IgD-negative memory B cell (primary cell): Measurements from ENCODE around the gene FBXO40. TPM values are rescaled to one million over a fixed set of nuclear protein-coding genes. Genes with fewer than 3 reads are reported as not detected.
A peak's percentile ranks its signal among the peaks of the same experiment; 100 is the strongest.

ENCODE experiments used
- H3K27ac Mint-ChIP-seq, 3 donors: one replicate each; pipeline ENCODE4 v1.8.0; 2020 to 2022; ENCODE audit warnings: mild to moderate bottlenecking in 3 of 3, mixed read lengths in 3 of 3, moderate library complexity in 1 of 3
- H3K27me3 Mint-ChIP-seq: one replicate; pipeline ENCODE4 v1.8.0; 2021; ENCODE audit warnings: mixed read lengths
- H3K36me3 Mint-ChIP-seq: one replicate; pipeline ENCODE4 v1.8.0; 2020; ENCODE audit warnings: mild to moderate bottlenecking, mixed read lengths
- H3K4me1 Mint-ChIP-seq, 3 donors: one replicate each; pipeline ENCODE4 v1.8.0; 2020 to 2022; ENCODE audit warnings: mixed read lengths in 3 of 3, mild to moderate bottlenecking in 1 of 3
- H3K4me3 Mint-ChIP-seq, 4 donors: one replicate each; pipeline ENCODE4 v1.8.0; 2020 to 2022; ENCODE audit warnings: mild to moderate bottlenecking in 4 of 4, mixed read lengths in 4 of 4, moderate library complexity in 3 of 4
- H3K9me3 Mint-ChIP-seq, 3 donors: one replicate each; pipeline ENCODE4 v1.8.0; 2020 to 2021; ENCODE audit warnings: mixed read lengths in 3 of 3, mild to moderate bottlenecking in 1 of 3
- polyA plus RNA-seq: library from polyadenylated mRNA; unstranded; fragments of 300-500 nt; fragmentation: Illumina TruSeq; gene quantifications from one replicate; pipeline ENCODE4 v1.2.3, GENCODE V29; 2021

FBXO40 gene
- polyA plus RNA-seq, 1 donor from 2014 or later, result 0.18 TPM

DNA sequence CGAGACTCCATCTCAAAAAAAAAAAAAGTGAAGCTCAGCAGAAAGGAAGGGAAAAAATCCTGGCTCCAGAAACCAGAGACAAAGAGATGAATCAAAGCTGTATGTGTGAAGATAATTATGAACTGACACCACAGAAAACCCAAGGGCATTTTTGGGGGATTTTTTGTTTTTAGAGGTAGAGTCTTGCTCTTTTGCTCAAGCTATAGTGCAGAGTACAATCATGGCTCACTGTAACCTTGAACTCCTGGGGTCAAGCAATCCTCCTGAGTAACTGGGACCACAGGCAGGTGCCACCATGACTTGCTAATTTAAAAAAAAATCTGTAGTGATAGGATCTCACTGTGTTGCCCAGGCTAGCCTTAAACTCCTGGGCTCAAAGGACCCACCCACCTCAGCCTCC, 44.7 kb downstream of the FBXO40 start:
- Mint-ChIP-seq H3K4me1 (no peaks in the 10 kb centered on the region), H3K9me3 (no peaks in the 10 kb centered on the region), H3K36me3 (peaks cover 10% of the 10 kb centered on the region), H3K27me3 (no peaks in the 10 kb centered on the region), H3K27ac (peak overlapping the region in 1 of 3 donors; percentile 74), H3K4me3 (no peak overlapping the region)

- Mint-ChIP-seq H3K4me3 (no peak overlapping the region), H3K4me1 (peaks cover 0 to 1% (median 0%) of the 10 kb centered on the region in 3 donors), H3K27me3 (no peaks in the 10 kb centered on the region), H3K36me3 (peaks cover 12% of the 10 kb centered on the region), H3K27ac (no peak overlapping the region), H3K9me3 (no peaks in the 10 kb centered on the region)
These were observed 47.9 kb downstream of the FBXO40 start for GRCh38 chr3:121641127-121641526.

GRCh38 chr3:121642601-121643314, 49.6 kb downstream of the FBXO40 start:
- no peak overlapping the region for H3K27ac Mint-ChIP-seq
- H3K4me1 Mint-ChIP-seq, result peaks cover 0 to 1% (median 0%) of the 10 kb centered on the region in 3 donors
- no peak overlapping the region for H3K4me3 Mint-ChIP-seq
- H3K36me3 Mint-ChIP-seq, result peaks cover 12% of the 10 kb centered on the region
- H3K9me3 Mint-ChIP-seq, result no peaks in the 10 kb centered on the region
- no peaks in the 10 kb centered on the region for H3K27me3 Mint-ChIP-seq

DNA sequence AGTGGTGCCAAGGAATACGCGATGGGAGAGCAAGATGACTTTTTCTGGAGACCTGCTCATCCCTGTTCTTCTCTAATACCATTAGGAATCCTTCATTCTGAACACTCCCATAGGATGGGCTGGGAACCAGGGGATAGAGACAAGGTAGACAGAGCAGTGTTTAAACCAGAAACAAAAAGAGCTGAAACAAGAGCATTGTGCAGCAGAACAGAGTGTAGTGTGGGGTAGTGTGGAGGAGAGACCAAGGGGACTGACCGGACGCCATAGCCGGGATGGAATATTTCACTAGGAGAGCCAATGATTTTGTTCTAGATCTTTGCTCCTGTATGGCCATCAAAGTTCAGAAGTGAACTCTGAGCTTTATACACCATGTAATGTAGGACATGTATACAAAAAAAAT, 51.9 kb downstream of the FBXO40 start:
- Mint-ChIP-seq H3K9me3 (no peaks in the 10 kb centered on the region), H3K4me3 (no peak overlapping the region), H3K27ac (no peak overlapping the region), H3K4me1 (peaks cover 0 to 1% (median under 1%) of the 10 kb centered on the region in 3 donors), H3K27me3 (no peaks in the 10 kb centered on the region), H3K36me3 (peaks cover 8% of the 10 kb centered on the region)

DNA sequence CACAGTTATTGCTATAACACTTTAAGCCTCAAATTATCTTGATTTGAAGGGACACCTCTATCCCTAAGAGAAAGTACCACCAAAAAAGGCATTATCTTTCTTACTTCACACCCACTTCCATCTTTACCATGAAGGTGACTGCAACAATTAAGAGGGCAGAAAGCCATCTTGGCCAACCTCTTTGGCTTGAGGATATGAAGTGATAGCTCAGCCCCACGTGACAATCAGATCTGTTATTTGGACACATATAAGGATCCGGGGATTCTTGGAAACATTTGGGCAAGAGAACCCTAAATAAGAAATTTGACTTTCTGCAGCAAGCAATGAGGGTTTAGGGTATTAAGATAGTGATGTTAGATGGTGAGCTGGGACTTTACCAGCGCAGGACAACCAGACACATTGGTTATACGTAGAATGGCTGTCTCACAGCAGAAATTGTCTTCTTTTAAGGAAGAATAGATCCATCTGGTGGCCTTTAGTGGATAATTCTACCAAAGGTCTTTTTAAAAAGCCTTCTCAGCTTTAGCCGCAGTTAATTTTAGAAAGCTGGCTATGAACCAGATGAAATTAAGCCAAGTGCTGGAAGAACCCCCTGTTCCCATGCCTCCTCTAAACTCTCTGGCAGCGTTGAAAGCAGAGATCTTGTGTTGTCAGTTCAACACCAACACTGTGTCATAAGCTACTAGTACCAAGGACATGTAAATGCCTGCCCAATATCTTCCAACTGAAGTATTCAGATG, 55.2 kb downstream of the FBXO40 start:
- Mint-ChIP-seq H3K4me1 (peaks cover 13 to 14% (median 13%) of the 10 kb centered on the region in 3 donors), H3K4me3 (peak overlapping the region in 1 of 4 donors; percentile 30), H3K9me3 (no peaks in the 10 kb centered on the region), H3K27ac (peak overlapping the region in 1 of 3 donors; percentile 46), H3K36me3 (peaks cover 5% of the 10 kb centered on the region), H3K27me3 (no peaks in the 10 kb centered on the region)

DNA sequence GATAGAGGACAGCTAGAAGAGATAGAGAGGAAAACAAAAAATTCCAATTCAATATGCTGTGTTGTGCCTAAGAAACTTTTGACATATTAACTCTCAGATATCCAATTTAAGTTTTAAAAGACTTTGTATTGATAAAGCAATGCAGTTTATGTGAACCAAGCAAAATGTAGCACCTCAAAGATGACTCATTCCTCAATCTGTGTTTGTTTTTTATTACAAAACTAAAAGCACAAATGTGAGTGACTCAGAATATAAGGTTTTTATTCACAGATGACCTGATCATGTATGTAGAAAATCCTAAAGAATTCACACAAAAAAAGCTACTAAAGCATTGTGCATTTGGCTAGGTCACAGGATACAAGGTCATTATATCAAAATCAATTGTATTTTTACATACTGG, 56.5 kb downstream of the FBXO40 start:
- Mint-ChIP-seq H3K27me3 (no peaks in the 10 kb centered on the region), H3K4me3 (no peak overlapping the region), H3K36me3 (peaks cover 6% of the 10 kb centered on the region), H3K9me3 (no peaks in the 10 kb centered on the region), H3K27ac (no peak overlapping the region), H3K4me1 (peaks cover 18 to 22% (median 19%) of the 10 kb centered on the region in 3 donors)

GRCh38 chr3:121651684-121652083, 58.5 kb downstream of the FBXO40 start:
- peaks cover 21 to 28% (median 26%) of the 10 kb centered on the region in 3 donors for H3K4me1 Mint-ChIP-seq
- no peak overlapping the region for H3K4me3 Mint-ChIP-seq
- peak overlapping the region in 1 of 3 donors; percentile 18 for H3K27ac Mint-ChIP-seq

GRCh38 chr3:121654493-121655385, 61.6 kb downstream of the FBXO40 start:
- H3K9me3 Mint-ChIP-seq, result no peaks in the 10 kb centered on the region
- peak overlapping the region; percentile 51 to 91 (median 74) for H3K27ac Mint-ChIP-seq
- peaks cover 13% of the 10 kb centered on the region for H3K36me3 Mint-ChIP-seq
- peak overlapping the region in 3 of 4 donors; percentile 21 to 84 (median 64) for H3K4me3 Mint-ChIP-seq
- H3K4me1 Mint-ChIP-seq, result peaks cover 37 to 55% (median 42%) of the 10 kb centered on the region in 3 donors
- H3K27me3 Mint-ChIP-seq, result no peaks in the 10 kb centered on the region

More at GRCh38 chr3:121651684-121652083, 58.5 kb downstream of the FBXO40 start:
- no peaks in the 10 kb centered on the region for H3K9me3 Mint-ChIP-seq
- no peaks in the 10 kb centered on the region for H3K27me3 Mint-ChIP-seq
- H3K36me3 Mint-ChIP-seq, result peaks cover 10% of the 10 kb centered on the region

DNA sequence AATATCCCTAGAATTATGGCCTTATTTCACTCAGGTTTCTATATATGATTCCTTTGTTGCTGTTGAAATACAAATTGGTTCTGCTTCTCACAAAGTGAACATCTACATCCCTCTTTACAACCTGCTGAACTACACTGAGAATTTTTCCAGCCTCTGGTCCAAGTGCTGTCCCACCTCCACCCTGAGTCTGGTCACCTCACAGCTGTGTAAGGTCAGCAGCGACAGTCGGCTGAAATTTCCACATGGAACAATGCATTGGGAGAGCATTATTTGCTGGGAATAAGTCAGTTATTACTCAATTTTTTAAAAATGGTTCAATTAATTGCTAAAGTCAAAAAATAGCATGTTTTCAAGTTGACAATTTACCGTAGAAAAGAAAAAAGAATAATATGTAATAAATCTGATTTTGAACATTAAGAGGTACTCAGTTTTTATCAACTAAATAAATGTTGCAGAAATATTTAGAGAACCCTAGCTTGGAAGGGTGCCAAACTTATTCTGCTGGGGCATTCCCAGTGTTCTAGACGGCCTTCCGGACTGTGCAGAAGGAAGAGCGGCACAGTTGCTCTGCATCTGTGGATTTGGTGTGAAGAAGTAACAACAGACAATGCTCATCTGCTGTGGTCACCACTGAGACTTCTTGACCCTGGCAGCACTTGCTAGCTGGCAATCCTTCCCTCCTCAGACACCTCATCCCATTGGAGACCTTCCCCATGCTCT, 65.7 kb downstream of the FBXO40 start:
- Mint-ChIP-seq H3K4me1 (peaks cover 35 to 61% (median 42%) of the 10 kb centered on the region in 3 donors), H3K27ac (peak overlapping the region; percentile 93 to 100 (median 94)), H3K27me3 (no peaks in the 10 kb centered on the region), H3K36me3 (peaks cover 12% of the 10 kb centered on the region), H3K4me3 (peak overlapping the region; percentile 92 to 98 (median 96)), H3K9me3 (peaks cover 1 to 5% (median 2%) of the 10 kb centered on the region in 3 donors)

GRCh38 chr3:121659586-121659985, 66.4 kb downstream of the FBXO40 start:
- H3K27ac Mint-ChIP-seq, result peak overlapping the region; percentile 93 to 100 (median 94)
- H3K9me3 Mint-ChIP-seq, result peaks cover 1 to 5% (median 2%) of the 10 kb centered on the region in 3 donors
- peaks cover 30 to 55% (median 38%) of the 10 kb centered on the region in 3 donors for H3K4me1 Mint-ChIP-seq
- H3K36me3 Mint-ChIP-seq, result peaks cover 14% of the 10 kb centered on the region
- H3K27me3 Mint-ChIP-seq, result no peaks in the 10 kb centered on the region
- H3K4me3 Mint-ChIP-seq, result peak overlapping the region; percentile 92 to 98 (median 96)

GRCh38 chr3:121660356-121661171, 67.4 kb downstream of the FBXO40 start, which contains the start of gene HCLS1:
Gene HCLS1, minus strand, starts transcription at chr3:121660903. Its CDS starts 2,556 bp downstream, at chr3:121658347.
- Mint-ChIP-seq H3K9me3 (peaks cover 1 to 5% (median 2%) of the 10 kb centered on the region in 3 donors), H3K27ac (peak within 1 kb of the TSS; percentile 93 to 100 (median 94)), H3K27me3 (no peaks in the 10 kb centered on the region), H3K4me1 (peaks cover 25 to 50% (median 35%) of the 10 kb centered on the region in 3 donors), H3K36me3 (peaks cover 15% of the 10 kb centered on the region), H3K4me3 (peak within 1 kb of the TSS; percentile 92 to 98 (median 96))

- H3K27me3 Mint-ChIP-seq, result no peaks in the 10 kb centered on the region
- H3K9me3 Mint-ChIP-seq, result peaks cover 1 to 5% (median 2%) of the 10 kb centered on the region in 3 donors
- peaks cover 12% of the 10 kb centered on the region for H3K36me3 Mint-ChIP-seq
- H3K4me3 Mint-ChIP-seq, result peak overlapping the region; percentile 34 to 98 (median 94)
- H3K27ac Mint-ChIP-seq, result peak overlapping the region; percentile 93 to 100 (median 94)
- peaks cover 25 to 47% (median 35%) of the 10 kb centered on the region in 3 donors for H3K4me1 Mint-ChIP-seq
These were observed 68.2 kb downstream of the FBXO40 start for GRCh38 chr3:121661376-121661775.

DNA sequence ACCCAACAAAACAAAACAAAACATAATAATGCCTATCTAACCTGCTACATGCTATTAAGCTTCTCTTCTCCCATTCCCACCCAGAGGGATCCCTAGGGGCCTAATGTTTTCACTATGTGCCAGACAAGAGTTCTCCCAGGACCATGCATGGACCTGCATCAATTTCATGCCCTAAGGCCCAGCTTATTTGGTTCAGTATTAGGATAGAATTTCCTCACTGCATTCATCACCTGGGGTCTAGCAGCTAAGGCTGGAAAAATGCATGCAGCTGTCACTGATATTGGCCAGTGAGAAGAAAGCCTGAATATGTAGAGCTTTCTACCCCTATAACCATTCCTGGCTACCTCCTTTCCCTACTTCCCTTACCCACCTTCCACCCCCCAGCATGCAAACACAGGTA, 69.6 kb downstream of the FBXO40 start:
- Mint-ChIP-seq H3K4me3 (peak overlapping the region in 1 of 4 donors; percentile 32), H3K36me3 (peaks cover 9% of the 10 kb centered on the region), H3K4me1 (peaks cover 25 to 36% (median 29%) of the 10 kb centered on the region in 3 donors), H3K9me3 (peaks cover 1 to 5% (median 2%) of the 10 kb centered on the region in 3 donors), H3K27me3 (no peaks in the 10 kb centered on the region), H3K27ac (peak overlapping the region in 2 of 3 donors; percentile 8 to 75)
